HepG2 (cell line): ENCODE data around the gene TOM1L2. TPM values are rescaled to one million over a fixed set of nuclear protein-coding genes. Genes with fewer than 3 reads are reported as not detected.

ENCODE experiments used
- ADNP ChIP-seq: sonication (generic); formaldehyde crosslinking; IDR thresholded peaks from 2 replicates; pipeline ENCODE4 v1.4.0; 2020; ENCODE audit warnings: missing genetic modification reagents
- AGO2 ChIP-seq: fragments of 200-400 bp; formaldehyde crosslinking; optimal IDR thresholded peaks from 2 replicates; pipeline ENCODE3; 2017; ENCODE audit warnings: mild to moderate bottlenecking, low read depth, low read length, moderate library complexity
- ATF5 ChIP-seq: sonication (generic); formaldehyde crosslinking; IDR thresholded peaks from 2 replicates; pipeline ENCODE4 v1.4.0; 2020; ENCODE audit warnings: mild to moderate bottlenecking, low read depth, missing genetic modification reagents
- BORCS8-MEF2B ChIP-seq: sonication (generic); formaldehyde crosslinking; IDR thresholded peaks from 2 replicates; pipeline ENCODE4 v1.8.0; 2022; ENCODE audit warnings: mild to moderate bottlenecking, missing genetic modification reagents
- FOXC1 ChIP-seq: sonication (generic); formaldehyde crosslinking; IDR thresholded peaks from 2 replicates; pipeline ENCODE4 v1.8.0; 2022; ENCODE audit warnings: mild to moderate bottlenecking, missing genetic modification reagents, borderline replicate concordance
- KMT2A ChIP-seq: sonication (generic); formaldehyde crosslinking; IDR thresholded peaks from 2 replicates; pipeline ENCODE4 v1.4.0; 2020; ENCODE audit warnings: missing genetic modification reagents
- PRDM4 ChIP-seq: sonication (generic); formaldehyde crosslinking; IDR thresholded peaks from 2 replicates; pipeline ENCODE4 v1.9.0; 2021; ENCODE audit warnings: missing genetic modification reagents, borderline replicate concordance
- RNF2 ChIP-seq: fragments of 450-650 bp; conservative IDR thresholded peaks from 2 replicates; pipeline ENCODE4 v1.6.1; 2016; ENCODE audit warnings: low read depth
- SPEN ChIP-seq: sonication (generic); formaldehyde crosslinking; IDR thresholded peaks from 2 replicates; pipeline ENCODE4 v1.5.1; 2020; ENCODE audit warnings: low read depth, mild to moderate bottlenecking, missing genetic modification reagents
- STAG1 ChIP-seq: sonication (generic); formaldehyde crosslinking; IDR thresholded peaks from 2 replicates; pipeline ENCODE4 v1.4.0; 2020; ENCODE audit warnings: missing genetic modification reagents
- YY1 ChIP-seq: IDR thresholded peaks from 2 replicates; pipeline ENCODE4 v1.6.1; 2011; ENCODE audit warnings: low read length, low read depth, moderate library complexity, mild to moderate bottlenecking; ENCODE audit not compliant: insufficient read depth, insufficient replicate concordance
- ZNF142 ChIP-seq: sonication (generic); formaldehyde crosslinking; IDR thresholded peaks from 2 replicates; pipeline ENCODE4 v1.4.0; 2020; ENCODE audit warnings: missing genetic modification reagents
- ZNF382 ChIP-seq: sonication (generic); formaldehyde crosslinking; IDR thresholded peaks from 2 replicates; pipeline ENCODE4 v1.5.0; 2020; ENCODE audit warnings: missing genetic modification reagents, mild to moderate bottlenecking, borderline replicate concordance
- ZNF547 ChIP-seq: sonication (generic); formaldehyde crosslinking; IDR thresholded peaks from 2 replicates; pipeline ENCODE4 v1.5.1; 2020; ENCODE audit warnings: mild to moderate bottlenecking, missing genetic modification reagents
- ZNF672 ChIP-seq: sonication (generic); formaldehyde crosslinking; IDR thresholded peaks from 2 replicates; pipeline ENCODE4 v1.8.1; 2022; ENCODE audit warnings: missing genetic modification reagents
- polyA plus RNA-seq, 8 experiments: library from polyadenylated mRNA; depleted of rRNA in 3 of 8; stranded (reverse) in 7 of 8; unstranded in 1 of 8; fragments of >200 nt; fragmentation: Illumina TruSeq in 4 of 8; extraction: Trizol in 4 of 8; gene quantifications; 2 replicates each; pipeline versions ENCODE4 v1.2.1 to v1.2.3, GENCODE V29; 2011 to 2016; ENCODE audit warnings: low read depth in 4 of 8, missing spikeins in 1 of 8, mixed read lengths in 1 of 8; ENCODE audit not compliant: insufficient read depth in 1 of 8
- total RNA-seq, 5 experiments: library from RNA; depleted of rRNA; stranded (reverse); fragments of >200 nt; fragmentation: Illumina TruSeq; extraction: Trizol; gene quantifications; 2 replicates each; pipeline ENCODE4 v1.2.3, GENCODE V29; 2016; ENCODE audit warnings: low read depth in 1 of 5

Gene TOM1L2
- total and polyA plus RNA-seq, 2 of the 13 experiments (the other 11 are each of a cell fraction or from before 2014, with no cell fraction given), result 4.7 to 7.4 TPM

- TF ChIP-seq ADNP (CRISPR knock-in tag) (no peak), RNF2 (no peak), FOXC1 (CRISPR knock-in tag) (no peak), YY1 (no peak), AGO2 (peak; percentile 69), STAG1 (CRISPR knock-in tag) (0 out of 2 replicates have a peak, but pooled peaks have one; percentile 9), KMT2A (CRISPR knock-in tag) (no peak), PRDM4 (no peak), ZNF672 (no peak), ZNF382 (CRISPR knock-in tag) (no peak), SPEN (CRISPR knock-in tag) (no peak), BORCS8-MEF2B (CRISPR knock-in tag) (no peak), ZNF142 (CRISPR knock-in tag) (no peak), ATF5 (CRISPR knock-in tag) (no peak), ZNF547 (no peak)
- TF ChIP-seq, all 625 proteins: peak for 3
Measured at GRCh38 chr17:17816831-17817551, 155.2 kb downstream of the TOM1L2 start (continued).
